Left lung (tissue), 10 donors: ENCODE data around the gene DOK5. TPM values are rescaled to one million over a fixed set of nuclear protein-coding genes. Genes with fewer than 3 reads are reported as not detected.

Experiments
- ATAC-seq: fragments of 200-7000 bp; cut with Tn5 transposase; one replicate; pipeline ENCODE4 v1.9.1; 2020; ENCODE audit warnings: moderate library complexity
- DNase-seq, 4 donors: peaks; one replicate each; pipeline ENCODE4 v3.0.0-alpha.2; 2013 to 2020
- H3K27ac ChIP-seq, 2 donors: fragments of 200-600 bp; sonication (generic) in 1 of 2; one replicate each; pipeline versions ENCODE4 v1.5.0 to v1.8.0; 2020 to 2021
- H3K27me3 ChIP-seq, 2 donors: fragments of 200-600 bp; sonication (generic) in 1 of 2; one replicate each; pipeline versions ENCODE4 v1.5.0 to v1.8.0; 2020 to 2021
- H3K36me3 ChIP-seq, 2 donors: fragments of 200-600 bp; sonication (generic) in 1 of 2; one replicate each; pipeline versions ENCODE4 v1.5.0 to v1.8.0; 2020 to 2021
- H3K4me1 ChIP-seq, 2 donors: fragments of 200-600 bp; one replicate each; pipeline ENCODE4 v1.8.0; 2021
- H3K4me3 ChIP-seq, 2 donors: fragments of 200-600 bp; sonication (generic) in 1 of 2; one replicate each; pipeline versions ENCODE4 v1.5.0 to v1.8.0; 2020 to 2021; ENCODE audit warnings: mild to moderate bottlenecking in 1 of 2
- H3K9me3 ChIP-seq, 2 donors: fragments of 200-600 bp; sonication (generic) in 1 of 2; one replicate each; pipeline versions ENCODE4 v1.5.0 to v1.8.0; 2020 to 2021
- intact Hi-C, 2 donors: fragments of 100-400 bp; cut with DNase I; formaldehyde crosslinking; loops; one replicate each; pipeline versions ENCODE4 v1.11.2 to v1.14.2; 2022
- polyA plus RNA-seq, 6 donors: library from polyadenylated mRNA; unstranded; fragments of 120-200 nt; gene quantifications; one replicate each; pipeline ENCODE4 v1.2.1, GENCODE V29; 2013; ENCODE audit not compliant: insufficient read length in 6 of 6
- total RNA-seq, 2 donors: library from RNA; stranded (reverse); fragmentation: NEBNext Ultra II Directional; extraction: Animal tissue kit (Norgen Biotek cat#: 25700); gene quantifications; one replicate each; pipeline ENCODE4 v1.2.1, GENCODE V29; 2021
- TF ChIP-seq, protein P1 (sequence below), 2 donors: fragments of 200-600 bp; sonication (generic) in 1 of 2; IDR thresholded peaks; one replicate each; pipeline versions ENCODE4 v1.5.0 to v1.8.0; 2021; ENCODE audit warnings: antibody characterized with exemption in 2 of 2
- donor health status: DM: no; HTN: yes; CAD: no.
- donor health status: DM: no; HTN: no; CAD: no.

Gene DOK5
- total and polyA plus RNA-seq, 8 donors = 0.92 to 3.6 (median 2.4) TPM

- Histone ChIP-seq H3K9me3 (peaks cover 0 to 3% of the 10 kb centered on the region in 2 donors), H3K27me3 (no peaks in the 10 kb centered on the region), H3K4me1 (no peaks in the 10 kb centered on the region), H3K4me3 (no peak overlapping the region), H3K36me3 (no peaks in the 10 kb centered on the region), H3K27ac (no peak overlapping the region)
- ATAC-seq = no peak
- TF ChIP-seq, protein P1, sequence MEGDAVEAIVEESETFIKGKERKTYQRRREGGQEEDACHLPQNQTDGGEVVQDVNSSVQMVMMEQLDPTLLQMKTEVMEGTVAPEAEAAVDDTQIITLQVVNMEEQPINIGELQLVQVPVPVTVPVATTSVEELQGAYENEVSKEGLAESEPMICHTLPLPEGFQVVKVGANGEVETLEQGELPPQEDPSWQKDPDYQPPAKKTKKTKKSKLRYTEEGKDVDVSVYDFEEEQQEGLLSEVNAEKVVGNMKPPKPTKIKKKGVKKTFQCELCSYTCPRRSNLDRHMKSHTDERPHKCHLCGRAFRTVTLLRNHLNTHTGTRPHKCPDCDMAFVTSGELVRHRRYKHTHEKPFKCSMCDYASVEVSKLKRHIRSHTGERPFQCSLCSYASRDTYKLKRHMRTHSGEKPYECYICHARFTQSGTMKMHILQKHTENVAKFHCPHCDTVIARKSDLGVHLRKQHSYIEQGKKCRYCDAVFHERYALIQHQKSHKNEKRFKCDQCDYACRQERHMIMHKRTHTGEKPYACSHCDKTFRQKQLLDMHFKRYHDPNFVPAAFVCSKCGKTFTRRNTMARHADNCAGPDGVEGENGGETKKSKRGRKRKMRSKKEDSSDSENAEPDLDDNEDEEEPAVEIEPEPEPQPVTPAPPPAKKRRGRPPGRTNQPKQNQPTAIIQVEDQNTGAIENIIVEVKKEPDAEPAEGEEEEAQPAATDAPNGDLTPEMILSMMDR (IDR thresholded peaks at IDR 0.05) = no peak
- intact Hi-C loops = no loop called here
- DNase-seq = no peak
Observed at GRCh38 chr20:54517241-54517975, 42.0 kb downstream of the DOK5 start.

DNA sequence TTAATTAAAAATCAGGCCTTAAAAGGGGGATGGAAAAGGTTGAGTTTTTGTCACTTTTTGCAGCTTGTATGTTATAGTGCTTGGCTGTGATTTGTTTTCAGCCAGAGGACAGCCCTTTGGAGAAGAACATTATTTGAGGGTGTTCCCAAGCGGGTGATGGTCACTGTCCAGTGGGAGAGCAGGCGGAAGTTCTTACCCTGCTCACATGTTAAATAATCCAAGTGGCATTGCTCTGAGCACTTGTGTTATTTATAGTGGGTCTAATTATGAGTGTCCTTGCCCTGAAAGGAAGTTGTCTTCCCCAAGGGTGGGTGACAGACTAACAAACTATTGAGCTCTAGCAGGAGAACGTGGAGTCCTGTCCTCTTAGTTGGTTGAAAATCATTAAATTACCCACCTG is 49.5 kb downstream of the DOK5 start:
- Histone ChIP-seq H3K27ac (no peak overlapping the region), H3K9me3 (no peaks in the 10 kb centered on the region), H3K27me3 (no peaks in the 10 kb centered on the region), H3K4me3 (no peak overlapping the region), H3K36me3 (no peaks in the 10 kb centered on the region), H3K4me1 (no peaks in the 10 kb centered on the region)
- ATAC-seq (no peak), DNase-seq (no peak)
- TF ChIP-seq, protein P1 (IDR thresholded peaks at IDR 0.05) = no peak
- intact Hi-C loops = no loop called here

- H3K27ac ChIP-seq = no peak overlapping the region
- intact Hi-C loops = no loop called here
- DNase-seq (no peak), ATAC-seq (no peak)
- H3K4me3 ChIP-seq = no peak overlapping the region
- H3K36me3 ChIP-seq = no peaks in the 10 kb centered on the region
- no peaks in the 10 kb centered on the region for H3K27me3 ChIP-seq
- TF ChIP-seq, protein P1 (IDR thresholded peaks at IDR 0.05) = no peak
- H3K9me3 ChIP-seq = no peaks in the 10 kb centered on the region
- H3K4me1 ChIP-seq = no peaks in the 10 kb centered on the region
Observed at GRCh38 chr20:54525916-54526590, 50.7 kb downstream of the DOK5 start.

GRCh38 chr20:54526801-54527200 is 51.4 kb downstream of the DOK5 start:
- ATAC-seq (no peak), DNase-seq (no peak)
- Histone ChIP-seq H3K4me1 (no peaks in the 10 kb centered on the region), H3K27me3 (no peaks in the 10 kb centered on the region), H3K9me3 (no peaks in the 10 kb centered on the region), H3K36me3 (no peaks in the 10 kb centered on the region), H3K4me3 (no peak overlapping the region), H3K27ac (no peak overlapping the region)
- intact Hi-C loops = no loop called here
- TF ChIP-seq, protein P1 (IDR thresholded peaks at IDR 0.05) = no peak

DNA sequence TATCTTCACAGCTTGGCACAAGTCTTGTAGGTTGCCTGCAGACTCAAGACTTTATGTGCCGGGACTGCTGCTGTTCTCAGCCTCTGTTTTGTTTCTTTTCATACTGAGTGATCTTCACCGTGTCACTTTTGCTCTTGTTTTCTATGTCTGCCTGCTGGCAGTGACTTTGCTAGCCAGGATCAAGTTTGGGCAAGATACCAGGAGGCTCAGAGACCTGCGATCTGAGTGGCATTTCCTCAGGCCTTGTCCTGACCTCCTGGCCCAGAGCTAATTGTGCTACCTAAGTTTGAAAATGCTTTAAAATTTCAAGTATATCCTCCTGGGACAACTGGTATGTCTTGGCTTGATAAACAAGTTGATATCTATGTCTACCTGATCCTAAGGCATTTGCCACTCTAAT is 57.2 kb downstream of the DOK5 start:
- no peak overlapping the region for H3K27ac ChIP-seq
- no peaks in the 10 kb centered on the region for H3K27me3 ChIP-seq
- no peaks in the 10 kb centered on the region for H3K36me3 ChIP-seq
- intact Hi-C loops = no loop called here
- H3K9me3 ChIP-seq = peaks cover 0 to 3% of the 10 kb centered on the region in 2 donors
- TF ChIP-seq, protein P1 (IDR thresholded peaks at IDR 0.05) = no peak
- DNase-seq = no peak
- no peak overlapping the region for H3K4me3 ChIP-seq
- no peak for ATAC-seq
- no peaks in the 10 kb centered on the region for H3K4me1 ChIP-seq
